Stimulated activated CD8-positive, alpha-beta memory T cell treated with anti-CD3 and anti-CD28 coated beads, Interleukin-15, amount 100 ng/mL, for 1 hour (primary cell): ENCODE measurements around the gene L1CAM.

Experiments used
- DNase-seq: peaks from one replicate; pipeline ENCODE4 v3.0.0-alpha.2; 2020; ENCODE audit warnings: low read depth

L1CAM gene

GRCh38 chrX:153862369-153863250 is 23.4 kb downstream of the L1CAM start:
- DNase-seq = no peak

GRCh38 chrX:153861733-153862310 is 24.2 kb downstream of the L1CAM start:
- no peak for DNase-seq

- no peak for DNase-seq
Measured at GRCh38 chrX:153861151-153861550, 24.8 kb downstream of the L1CAM start.

- no peak for DNase-seq
Measured at GRCh38 chrX:153857348-153857903, 28.5 kb downstream of the L1CAM start.

- no peak for DNase-seq
Measured at GRCh38 chrX:153854702-153855101, 31.3 kb downstream of the L1CAM start.

GRCh38 chrX:153853902-153854267 is 32.1 kb downstream of the L1CAM start:
- no peak for DNase-seq

- DNase-seq = no peak
Measured at GRCh38 chrX:153853180-153853901, 32.6 kb downstream of the L1CAM start.

GRCh38 chrX:153851981-153852380 is 34.0 kb downstream of the L1CAM start:
- no peak for DNase-seq

GRCh38 chrX:153848325-153848724 is 37.6 kb downstream of the L1CAM start:
- no peak for DNase-seq

GRCh38 chrX:153845842-153846241 is 40.1 kb downstream of the L1CAM start:
- no peak for DNase-seq

GRCh38 chrX:153845195-153845594 is 40.8 kb downstream of the L1CAM start:
- DNase-seq = no peak

GRCh38 chrX:153844509-153845082 is 41.4 kb downstream of the L1CAM start:
- no peak for DNase-seq

- DNase-seq = no peak
Measured at GRCh38 chrX:153836921-153837320, 49.1 kb downstream of the L1CAM start.

GRCh38 chrX:153832728-153833127 is 53.2 kb downstream of the L1CAM start:
- DNase-seq = no peak

- no peak for DNase-seq
Measured at GRCh38 chrX:153831429-153832150, 54.4 kb downstream of the L1CAM start.

- DNase-seq = no peak
Measured at GRCh38 chrX:153830640-153831428, 55.1 kb downstream of the L1CAM start.

GRCh38 chrX:153829799-153830639 is 56.0 kb downstream of the L1CAM start, which contains the start of gene PDZD4:
Gene PDZD4, minus strand, starts transcription at chrX:153830544. Its CDS starts 246 bp downstream, at chrX:153830298.
- no peak for DNase-seq

GRCh38 chrX:153829549-153829798 is 56.5 kb downstream of the L1CAM start:
- DNase-seq = no peak

GRCh38 chrX:153828723-153829548 is 57.0 kb downstream of the L1CAM start:
- no peak for DNase-seq
